Testis (tissue), 3 donors: ENCODE measurements around the gene RIPPLY2. TPM values are rescaled to one million over a fixed set of nuclear protein-coding genes. Genes with fewer than 3 reads are reported as not detected.

Source experiments
- DNase-seq: peaks from one replicate; pipeline ENCODE4 v3.0.0-alpha.2; 2019
- H3K27ac ChIP-seq, 2 donors: fragments of 200-600 bp; sonication (generic); one replicate each; pipeline ENCODE4 v1.5.1; 2019
- H3K27me3 ChIP-seq: fragments of 200-600 bp; sonication (generic); one replicate; pipeline ENCODE4 v1.5.1; 2019
- H3K36me3 ChIP-seq: fragments of 200-600 bp; sonication (generic); one replicate; pipeline ENCODE4 v1.5.1; 2017; ENCODE audit warnings: low read depth; ENCODE audit errors: missing control alignments
- H3K4me1 ChIP-seq: fragments of 200-600 bp; sonication (generic); one replicate; pipeline ENCODE4 v1.5.1; 2019
- H3K4me3 ChIP-seq, 2 donors: fragments of 200-600 bp; sonication (generic); one replicate each; pipeline ENCODE4 v1.5.1; 2017 to 2019
- H3K9me3 ChIP-seq: fragments of 200-600 bp; sonication (generic); one replicate; pipeline ENCODE4 v1.5.1; 2017
- POLR2A ChIP-seq: fragments of 450-650 bp; IDR thresholded peaks from one replicate; pipeline ENCODE4 v1.6.1; 2017; ENCODE audit warnings: antibody characterized with exemption, mild to moderate bottlenecking, moderate library complexity
- WGBS, 2 donors: methylation state at CpG; one replicate each; pipeline ENCODE4 v1.1.5; 2018; 5-methylcytosine and 5-hydroxymethylcytosine counted together
- intact Hi-C: fragments of 100-400 bp; cut with DNase I; formaldehyde crosslinking; loops from one replicate; pipeline ENCODE4 v1.15.1; 2023; ENCODE audit warnings: low total_unique reads
- polyA plus RNA-seq: library from polyadenylated mRNA; stranded (reverse); fragments of 350-450 nt; fragmentation: Illumina TruSeq; extraction: RNeasy Lipid Tissue Mini Kit (QIAGEN cat#74804); gene quantifications from one replicate; pipeline ENCODE4 v1.2.3, GENCODE V29; 2014; ENCODE audit warnings: low read depth, low replicate concordance; ENCODE audit not compliant: insufficient read depth
- total RNA-seq, 2 donors: library from RNA; depleted of rRNA; stranded (reverse); fragments of >200 nt; gene quantifications; one replicate each; pipeline ENCODE4 v1.2.3, GENCODE V29; 2016
- TF ChIP-seq, protein P1 (sequence below), 3 experiments: fragments of 450-650 bp in 2 of 3; fragments of 200-600 bp in 1 of 3; sonication (generic) in 1 of 3; IDR thresholded peaks; one replicate each; pipeline ENCODE4 v1.5.1; 2016 to 2019; ENCODE audit warnings: antibody characterized with exemption in 3 of 3, mild to moderate bottlenecking in 2 of 3, moderate library complexity in 1 of 3

The RIPPLY2 gene
- total and polyA plus RNA-seq, 3 donors from 2014 or later: 0.63 to 2.1 (median 0.96) TPM

DNA sequence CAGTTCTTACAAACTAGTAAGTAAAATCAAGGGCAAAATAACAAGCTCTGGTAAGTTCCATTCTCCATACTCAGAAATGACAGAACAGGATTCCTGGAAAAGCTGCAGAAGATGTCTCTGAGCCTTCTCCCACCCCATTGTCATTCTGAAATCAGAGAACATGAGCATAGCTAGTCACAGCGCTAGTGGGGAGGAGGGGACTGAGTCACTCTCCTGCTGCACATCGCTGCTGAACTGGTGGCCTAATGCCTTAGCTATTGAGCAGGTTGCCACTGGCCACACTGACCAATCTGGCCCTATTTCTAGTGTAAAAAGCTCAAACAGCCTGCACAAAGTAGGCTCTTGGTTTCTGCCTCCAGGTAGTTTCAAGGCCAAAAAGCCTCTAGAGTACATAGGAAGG is 26.1 kb upstream of the RIPPLY2 start:
- Histone ChIP-seq H3K9me3 (no peaks in the 10 kb centered on the region), H3K27ac (no peak overlapping the region), H3K4me3 (no peak overlapping the region), H3K27me3 (no peaks in the 10 kb centered on the region), H3K36me3 (no peaks in the 10 kb centered on the region), H3K4me1 (no peaks in the 10 kb centered on the region)
- TF ChIP-seq, protein P1, sequence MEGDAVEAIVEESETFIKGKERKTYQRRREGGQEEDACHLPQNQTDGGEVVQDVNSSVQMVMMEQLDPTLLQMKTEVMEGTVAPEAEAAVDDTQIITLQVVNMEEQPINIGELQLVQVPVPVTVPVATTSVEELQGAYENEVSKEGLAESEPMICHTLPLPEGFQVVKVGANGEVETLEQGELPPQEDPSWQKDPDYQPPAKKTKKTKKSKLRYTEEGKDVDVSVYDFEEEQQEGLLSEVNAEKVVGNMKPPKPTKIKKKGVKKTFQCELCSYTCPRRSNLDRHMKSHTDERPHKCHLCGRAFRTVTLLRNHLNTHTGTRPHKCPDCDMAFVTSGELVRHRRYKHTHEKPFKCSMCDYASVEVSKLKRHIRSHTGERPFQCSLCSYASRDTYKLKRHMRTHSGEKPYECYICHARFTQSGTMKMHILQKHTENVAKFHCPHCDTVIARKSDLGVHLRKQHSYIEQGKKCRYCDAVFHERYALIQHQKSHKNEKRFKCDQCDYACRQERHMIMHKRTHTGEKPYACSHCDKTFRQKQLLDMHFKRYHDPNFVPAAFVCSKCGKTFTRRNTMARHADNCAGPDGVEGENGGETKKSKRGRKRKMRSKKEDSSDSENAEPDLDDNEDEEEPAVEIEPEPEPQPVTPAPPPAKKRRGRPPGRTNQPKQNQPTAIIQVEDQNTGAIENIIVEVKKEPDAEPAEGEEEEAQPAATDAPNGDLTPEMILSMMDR (IDR thresholded peaks at IDR 0.05): no peak
- TF ChIP-seq POLR2A: no peak
- no peak for DNase-seq
- intact Hi-C loops: no loop called here
- WGBS, 2 donors: 60 to 64% methylated on average over 2 of the region's 2 CpGs

DNA sequence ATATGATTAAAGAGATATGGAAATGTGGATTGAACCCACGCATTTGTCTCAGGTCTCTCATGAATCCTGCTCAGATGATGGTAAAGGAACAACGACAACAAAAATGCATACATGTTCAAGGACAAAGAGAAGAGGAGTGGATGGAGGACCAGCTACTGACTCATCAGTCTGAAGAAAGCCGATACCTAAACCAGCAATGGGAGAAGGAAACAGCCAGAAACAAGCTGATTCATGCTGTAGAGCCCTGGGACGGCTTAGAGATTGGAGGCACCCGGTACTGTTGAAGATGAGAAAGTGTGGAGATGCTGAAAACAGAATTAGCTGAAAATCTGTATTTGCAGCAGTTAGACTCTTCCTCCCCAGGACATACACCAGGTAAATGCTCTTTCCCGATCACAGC is 14.4 kb upstream of the RIPPLY2 start:
- Histone ChIP-seq H3K27ac (no peak overlapping the region), H3K9me3 (no peaks in the 10 kb centered on the region), H3K36me3 (no peaks in the 10 kb centered on the region), H3K4me3 (no peak overlapping the region), H3K27me3 (no peaks in the 10 kb centered on the region), H3K4me1 (no peaks in the 10 kb centered on the region)
- no peak for DNase-seq
- intact Hi-C loops: no loop called here
- TF ChIP-seq, protein P1 (IDR thresholded peaks at IDR 0.05): no peak
- TF ChIP-seq POLR2A: no peak
- 77 to 81% methylated on average over 6 of the region's 6 CpGs for WGBS, 2 donors

DNA sequence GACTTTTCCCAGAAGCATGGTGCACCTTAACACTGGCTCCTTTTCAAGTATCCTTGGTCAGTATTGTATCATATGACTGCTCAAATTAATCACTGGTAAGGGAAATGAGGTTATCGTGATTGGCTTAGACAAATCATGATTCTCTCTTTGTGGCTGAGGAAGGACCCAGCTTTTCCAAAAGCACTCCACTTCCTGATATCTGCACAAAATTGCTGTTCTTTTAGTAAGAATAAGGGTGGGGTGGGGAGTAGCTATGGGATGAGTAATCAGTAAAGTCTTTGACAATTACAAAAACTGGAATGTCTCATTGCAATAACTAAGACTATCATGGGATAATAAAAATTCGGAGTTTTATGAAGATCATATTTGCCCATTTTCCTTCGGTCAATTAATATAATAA is 9.0 kb upstream of the RIPPLY2 start:
- Histone ChIP-seq H3K27ac (no peak overlapping the region), H3K9me3 (no peaks in the 10 kb centered on the region), H3K27me3 (no peaks in the 10 kb centered on the region), H3K4me1 (no peaks in the 10 kb centered on the region), H3K36me3 (no peaks in the 10 kb centered on the region), H3K4me3 (no peak overlapping the region)
- 91 to 95% methylated on average over 3 of the region's 3 CpGs for WGBS, 2 donors
- no peak for TF ChIP-seq POLR2A
- TF ChIP-seq, protein P1 (IDR thresholded peaks at IDR 0.05): no peak
- no peak for DNase-seq
- intact Hi-C loops: no loop called here

DNA sequence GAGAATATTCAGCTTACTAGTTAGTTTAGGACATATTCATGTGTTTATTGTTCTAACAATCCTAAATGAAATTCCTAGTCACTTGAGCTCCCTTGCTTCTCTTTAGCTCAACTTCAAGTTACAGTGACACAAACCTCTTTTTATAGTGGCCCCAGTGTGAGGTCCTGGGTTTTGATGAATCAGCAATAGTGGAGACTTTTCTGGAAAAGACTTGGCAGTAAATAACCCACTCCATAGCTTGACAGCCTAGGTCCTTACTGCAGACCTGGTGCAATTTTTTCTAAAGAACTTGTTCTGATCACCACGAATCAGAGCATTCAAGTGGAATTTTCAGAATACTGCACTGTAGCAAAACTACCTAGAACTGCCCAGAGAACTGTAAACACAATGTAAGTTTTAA is 6.9 kb upstream of the RIPPLY2 start:
- WGBS, 2 donors: 56 to 75% methylated on average over 1 of the region's 1 CpG
- Histone ChIP-seq H3K27me3 (no peaks in the 10 kb centered on the region), H3K4me1 (no peaks in the 10 kb centered on the region), H3K9me3 (no peaks in the 10 kb centered on the region), H3K4me3 (no peak overlapping the region), H3K27ac (no peak overlapping the region), H3K36me3 (no peaks in the 10 kb centered on the region)
- DNase-seq: no peak
- intact Hi-C loops: no loop called here
- no peak for TF ChIP-seq POLR2A
- TF ChIP-seq, protein P1 (IDR thresholded peaks at IDR 0.05): no peak

DNA sequence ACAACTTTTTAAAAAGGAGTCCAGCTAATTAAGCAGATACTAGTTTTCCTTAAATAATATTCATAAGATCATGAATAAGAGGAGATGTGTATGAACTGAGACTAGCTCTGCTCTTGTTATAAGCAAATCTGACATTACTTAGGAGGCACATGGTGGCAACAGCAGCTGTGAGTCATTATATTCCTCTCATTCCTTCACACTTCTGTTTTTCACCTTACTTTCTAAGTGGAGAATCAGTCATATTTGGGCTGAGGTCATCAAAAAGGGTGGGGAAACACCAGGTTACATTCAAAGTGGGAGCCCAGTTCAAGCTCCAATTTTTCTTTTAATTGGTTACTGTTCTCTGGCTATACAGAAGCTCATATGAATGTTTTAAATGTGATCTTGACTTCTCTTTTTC is 6.0 kb upstream of the RIPPLY2 start:
- H3K4me1 ChIP-seq: no peaks in the 10 kb centered on the region
- TF ChIP-seq, protein P1 (IDR thresholded peaks at IDR 0.05): no peak
- TF ChIP-seq POLR2A: no peak
- no peaks in the 10 kb centered on the region for H3K36me3 ChIP-seq
- no peaks in the 10 kb centered on the region for H3K27me3 ChIP-seq
- no peak overlapping the region for H3K27ac ChIP-seq
- intact Hi-C loops: no loop called here
- no peak overlapping the region for H3K4me3 ChIP-seq
- DNase-seq: no peak
- H3K9me3 ChIP-seq: no peaks in the 10 kb centered on the region
